Activated CD4-positive, alpha-beta T cell treated with anti-CD3 and anti-CD28 coated beads, Interleukin-2, amount 10 ng/mL, durations not matched to agents 24 days and 14 days (primary cell): ENCODE data around the gene ADCY5. TPM values are rescaled to one million over a fixed set of nuclear protein-coding genes. Genes with fewer than 3 reads are reported as not detected.

Experiments
- DNase-seq: peaks from one replicate; pipeline ENCODE4 v3.0.0; 2022
- H3K27ac Mint-ChIP-seq: one replicate; pipeline ENCODE4 v1.8.0; 2022; ENCODE audit warnings: mild to moderate bottlenecking, mixed read lengths
- H3K27me3 Mint-ChIP-seq: one replicate; pipeline ENCODE4 v1.8.0; 2022; ENCODE audit warnings: mixed read lengths
- H3K36me3 Mint-ChIP-seq: one replicate; pipeline ENCODE4 v1.8.0; 2022; ENCODE audit warnings: low read depth, mild to moderate bottlenecking, mixed read lengths
- H3K4me1 Mint-ChIP-seq: one replicate; pipeline ENCODE4 v1.8.0; 2021; ENCODE audit warnings: mixed read lengths
- H3K4me3 Mint-ChIP-seq: one replicate; pipeline ENCODE4 v1.8.0; 2022; ENCODE audit warnings: mild to moderate bottlenecking, moderate library complexity, mixed read lengths
- H3K9me3 Mint-ChIP-seq: one replicate; pipeline ENCODE4 v1.8.0; 2021; ENCODE audit warnings: mixed read lengths
- intact Hi-C: fragments of 100-400 bp; cut with micrococcal nuclease; formaldehyde crosslinking; loops from one replicate; pipeline ENCODE4 v1.15.1; 2023
- total RNA-seq: library from RNA; stranded (reverse); gene quantifications from 2 replicates; pipeline ENCODE4 v1.2.3, GENCODE V29; 2022

Gene ADCY5
- total RNA-seq, 1 donor from 2014 or later: not detected

- DNase-seq: no peak
- Mint-ChIP-seq H3K9me3 (no peaks in the 10 kb centered on the region), H3K4me3 (no peak overlapping the region), H3K27me3 (peaks cover 1% of the 10 kb centered on the region), H3K36me3 (no peaks in the 10 kb centered on the region), H3K27ac (no peak overlapping the region), H3K4me1 (no peaks in the 10 kb centered on the region)
- intact Hi-C loops: no loop called here
Measured at GRCh38 chr3:123375014-123375940, 73.6 kb downstream of the ADCY5 start.

- DNase-seq: no peak
- peaks cover 1% of the 10 kb centered on the region for H3K27me3 Mint-ChIP-seq
- H3K36me3 Mint-ChIP-seq: no peaks in the 10 kb centered on the region
- intact Hi-C loops: no loop called here
- H3K9me3 Mint-ChIP-seq: no peaks in the 10 kb centered on the region
- no peak overlapping the region for H3K4me3 Mint-ChIP-seq
- no peak overlapping the region for H3K27ac Mint-ChIP-seq
- no peaks in the 10 kb centered on the region for H3K4me1 Mint-ChIP-seq
Measured at GRCh38 chr3:123374016-123374415, 74.9 kb downstream of the ADCY5 start.

- Mint-ChIP-seq H3K4me3 (no peak overlapping the region), H3K27ac (no peak overlapping the region)
- intact Hi-C loops: no loop called here
Measured at GRCh38 chr3:123373474-123373987, 75.4 kb downstream of the ADCY5 start.

GRCh38 chr3:123372686-123373473 lies 76.0 kb downstream of the ADCY5 start:
- no peak overlapping the region for H3K27ac Mint-ChIP-seq
- intact Hi-C loops: no loop called here
- peaks cover 1% of the 10 kb centered on the region for H3K27me3 Mint-ChIP-seq
- H3K9me3 Mint-ChIP-seq: no peaks in the 10 kb centered on the region
- H3K36me3 Mint-ChIP-seq: no peaks in the 10 kb centered on the region
- no peak overlapping the region for H3K4me3 Mint-ChIP-seq
- DNase-seq: no peak
- H3K4me1 Mint-ChIP-seq: no peaks in the 10 kb centered on the region

More at GRCh38 chr3:123373474-123373987, 75.4 kb downstream of the ADCY5 start:
- Mint-ChIP-seq H3K4me1 (no peaks in the 10 kb centered on the region), H3K27me3 (peaks cover 1% of the 10 kb centered on the region), H3K9me3 (no peaks in the 10 kb centered on the region), H3K36me3 (no peaks in the 10 kb centered on the region)
- no peak for DNase-seq

- H3K9me3 Mint-ChIP-seq: no peaks in the 10 kb centered on the region
- intact Hi-C loops: no loop called here
- no peaks in the 10 kb centered on the region for H3K36me3 Mint-ChIP-seq
- H3K4me1 Mint-ChIP-seq: no peaks in the 10 kb centered on the region
- H3K27me3 Mint-ChIP-seq: peaks cover 1% of the 10 kb centered on the region
- DNase-seq: no peak
- H3K4me3 Mint-ChIP-seq: no peak overlapping the region
- no peak overlapping the region for H3K27ac Mint-ChIP-seq
Measured at GRCh38 chr3:123371859-123372685, 76.8 kb downstream of the ADCY5 start.

DNA sequence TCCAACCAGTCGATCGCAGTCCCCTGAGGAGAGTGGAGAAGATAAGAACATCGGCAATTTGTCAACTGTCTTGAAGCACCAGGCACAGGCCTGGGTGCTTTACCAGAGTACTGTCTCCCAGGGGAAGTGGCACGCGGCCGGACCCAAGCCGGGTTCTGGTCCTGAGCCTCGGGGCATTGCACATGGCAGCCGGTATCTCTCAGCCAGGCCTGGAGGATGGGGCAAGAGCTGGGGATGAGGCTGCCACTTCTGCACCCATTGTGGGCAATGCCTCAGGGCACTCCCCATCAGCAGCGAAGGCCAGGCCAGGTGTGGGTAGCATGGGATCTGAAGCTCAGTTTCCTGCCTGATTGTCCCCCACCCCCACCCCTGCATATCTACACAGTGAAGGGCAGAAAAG lies 77.5 kb downstream of the ADCY5 start:
- no peak for DNase-seq
- Mint-ChIP-seq H3K9me3 (no peaks in the 10 kb centered on the region), H3K36me3 (no peaks in the 10 kb centered on the region), H3K27ac (no peak overlapping the region), H3K4me3 (no peak overlapping the region), H3K4me1 (no peaks in the 10 kb centered on the region), H3K27me3 (peaks cover 1% of the 10 kb centered on the region)
- intact Hi-C loops: no loop called here

DNA sequence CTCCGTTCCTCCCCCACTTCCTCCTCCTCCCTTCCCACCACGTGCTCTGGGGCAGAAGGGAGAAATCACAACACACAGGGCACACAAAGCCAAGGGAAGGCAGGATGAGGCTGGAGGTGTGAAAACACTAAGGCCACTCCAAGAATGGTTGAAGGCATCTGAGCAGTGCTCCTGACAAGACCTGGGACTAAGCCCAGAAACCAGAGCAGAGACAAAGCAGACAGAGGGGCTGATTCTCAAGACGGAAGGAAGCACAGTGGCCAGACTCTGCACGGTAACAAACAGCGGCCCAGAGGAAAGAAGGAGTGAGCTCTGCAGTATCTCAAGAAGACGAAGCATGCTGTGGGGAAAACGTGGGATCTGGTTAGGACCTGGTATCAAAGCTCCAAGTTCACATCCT lies 78.1 kb downstream of the ADCY5 start:
- intact Hi-C loops: no loop called here
- Mint-ChIP-seq H3K4me1 (no peaks in the 10 kb centered on the region), H3K27me3 (peaks cover 1% of the 10 kb centered on the region), H3K4me3 (no peak overlapping the region), H3K27ac (no peak overlapping the region), H3K9me3 (no peaks in the 10 kb centered on the region), H3K36me3 (no peaks in the 10 kb centered on the region)
- DNase-seq: no peak

GRCh38 chr3:123369085-123369484 lies 79.8 kb downstream of the ADCY5 start:
- no peak overlapping the region for H3K4me3 Mint-ChIP-seq
- no peaks in the 10 kb centered on the region for H3K4me1 Mint-ChIP-seq
- no peaks in the 10 kb centered on the region for H3K36me3 Mint-ChIP-seq
- peaks cover 5% of the 10 kb centered on the region for H3K27me3 Mint-ChIP-seq
- H3K9me3 Mint-ChIP-seq: no peaks in the 10 kb centered on the region
- DNase-seq: no peak
- intact Hi-C loops: no loop called here
- H3K27ac Mint-ChIP-seq: no peak overlapping the region

DNA sequence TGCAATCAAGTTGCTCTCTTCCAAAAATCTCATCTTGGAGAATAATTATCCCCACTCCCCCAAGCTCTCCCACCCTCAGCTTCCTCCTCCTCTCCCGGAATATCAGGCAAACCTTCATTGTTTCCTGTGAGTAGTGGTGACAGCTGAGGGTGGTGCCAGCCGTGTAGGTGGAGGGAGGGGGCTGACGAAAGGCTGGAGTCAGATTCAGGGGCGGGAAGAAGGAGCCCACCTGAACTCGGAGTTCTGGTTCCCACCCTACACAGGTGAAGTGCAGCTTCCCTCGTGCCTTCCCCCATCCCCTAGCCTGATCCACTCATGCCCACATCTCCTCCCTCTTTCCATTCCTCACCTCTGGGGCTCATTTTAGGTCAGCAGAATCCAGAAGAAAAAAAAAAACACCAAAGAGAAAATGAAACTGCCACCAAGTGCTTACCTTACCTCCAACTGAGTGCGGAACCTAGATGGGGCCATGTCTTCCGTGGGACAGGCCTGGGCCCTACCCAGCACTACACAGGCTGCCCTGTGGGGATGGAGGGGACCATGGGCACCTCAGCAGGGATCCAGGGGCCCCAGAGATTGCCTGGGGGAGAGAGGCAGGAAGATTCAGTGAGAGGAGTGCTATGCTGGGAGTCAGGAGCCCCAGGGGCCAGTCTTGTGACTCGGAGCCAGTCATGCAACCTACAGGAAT lies 81.3 kb downstream of the ADCY5 start:
- Mint-ChIP-seq H3K27me3 (peaks cover 5% of the 10 kb centered on the region), H3K27ac (no peak overlapping the region), H3K36me3 (no peaks in the 10 kb centered on the region), H3K9me3 (no peaks in the 10 kb centered on the region), H3K4me1 (no peaks in the 10 kb centered on the region), H3K4me3 (no peak overlapping the region)
- DNase-seq: no peak
- intact Hi-C loops: no loop called here

DNA sequence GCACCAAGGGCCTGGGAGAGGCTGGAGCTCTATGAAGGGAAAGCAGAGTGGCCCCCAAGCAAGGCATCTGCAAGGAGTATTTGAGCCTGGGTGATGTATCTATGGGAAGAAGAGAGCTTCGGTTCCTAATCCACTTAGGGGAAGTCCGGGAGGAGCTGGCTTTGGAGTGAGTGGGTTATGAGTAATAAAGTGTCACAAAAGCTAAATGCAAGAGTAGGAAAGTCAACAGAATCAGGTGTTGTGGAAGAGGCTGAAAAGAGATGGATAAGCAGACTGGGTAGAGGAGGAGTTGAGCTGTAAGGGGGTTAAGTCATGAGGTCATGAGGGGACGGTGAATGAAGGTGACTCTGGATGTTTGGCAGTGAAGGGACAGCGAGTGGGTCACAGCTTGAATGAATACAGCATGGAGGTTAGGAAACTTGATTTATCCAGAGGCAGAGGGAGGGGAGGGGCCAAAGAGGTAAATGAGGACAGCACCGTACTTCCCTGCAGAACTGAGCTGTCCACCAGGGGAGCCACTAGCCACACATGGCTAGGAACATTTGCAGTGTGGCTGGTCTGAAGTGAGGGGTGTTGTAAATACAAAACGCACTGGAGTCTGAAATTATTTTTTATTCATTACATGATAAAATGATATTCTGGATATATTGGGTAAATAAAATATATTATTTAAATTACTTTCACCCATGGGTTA lies 83.3 kb downstream of the ADCY5 start:
- DNase-seq: no peak
- no peak overlapping the region for H3K27ac Mint-ChIP-seq
- no peaks in the 10 kb centered on the region for H3K4me1 Mint-ChIP-seq
- H3K9me3 Mint-ChIP-seq: no peaks in the 10 kb centered on the region
- peaks cover 13% of the 10 kb centered on the region for H3K27me3 Mint-ChIP-seq
- intact Hi-C loops: no loop called here
- no peaks in the 10 kb centered on the region for H3K36me3 Mint-ChIP-seq
- H3K4me3 Mint-ChIP-seq: no peak overlapping the region

GRCh38 chr3:123361071-123361470 lies 87.8 kb downstream of the ADCY5 start:
- H3K4me1 Mint-ChIP-seq: no peaks in the 10 kb centered on the region
- peaks cover 26% of the 10 kb centered on the region for H3K27me3 Mint-ChIP-seq
- H3K36me3 Mint-ChIP-seq: no peaks in the 10 kb centered on the region
- no peaks in the 10 kb centered on the region for H3K9me3 Mint-ChIP-seq
- H3K27ac Mint-ChIP-seq: no peak overlapping the region
- intact Hi-C loops: no loop called here
- H3K4me3 Mint-ChIP-seq: no peak overlapping the region
- no peak for DNase-seq

GRCh38 chr3:123357275-123357674 lies 91.6 kb downstream of the ADCY5 start:
- Mint-ChIP-seq H3K27me3 (peaks cover 28% of the 10 kb centered on the region), H3K36me3 (no peaks in the 10 kb centered on the region), H3K4me1 (no peaks in the 10 kb centered on the region), H3K4me3 (no peak overlapping the region), H3K27ac (no peak overlapping the region), H3K9me3 (no peaks in the 10 kb centered on the region)
- DNase-seq: no peak
- intact Hi-C loops: no loop called here

DNA sequence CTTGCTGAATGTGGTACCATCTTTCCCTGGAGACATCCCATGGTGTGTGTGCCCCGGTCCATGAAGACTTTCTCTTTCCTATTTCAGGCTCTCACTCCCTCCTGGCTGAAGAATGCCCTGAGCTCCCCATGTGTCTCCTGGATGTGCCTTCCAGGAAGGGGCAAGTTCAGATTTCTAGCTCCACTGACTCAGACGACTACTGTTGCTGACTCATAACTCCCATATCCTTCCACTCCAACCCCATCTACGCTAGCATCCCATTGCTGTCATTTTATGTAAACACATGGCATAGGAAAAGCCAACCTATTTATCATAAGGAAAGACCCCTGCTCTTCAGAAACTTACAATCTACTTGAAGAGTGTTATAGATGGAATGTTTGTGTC lies 95.0 kb downstream of the ADCY5 start:
- H3K27me3 Mint-ChIP-seq: peaks cover 13% of the 10 kb centered on the region
- H3K27ac Mint-ChIP-seq: no peak overlapping the region
- intact Hi-C loops: no loop called here
- H3K36me3 Mint-ChIP-seq: no peaks in the 10 kb centered on the region
- H3K9me3 Mint-ChIP-seq: no peaks in the 10 kb centered on the region
- H3K4me1 Mint-ChIP-seq: peaks cover 5% of the 10 kb centered on the region
- H3K4me3 Mint-ChIP-seq: no peak overlapping the region
- DNase-seq: no peak
